Muscle layer of duodenum (tissue), 2 donors: ENCODE data around the gene CDC42EP5.
A peak's percentile ranks its signal among the peaks of the same experiment; 100 is the strongest.
"Not testable (repeated sequence)": the region's sequence is repeated elsewhere in the genome, so short reads cannot be mapped to it uniquely, and the experiment has no call there.

Source experiments
- H3K27ac ChIP-seq: one replicate; pipeline ENCODE4 v1.7.0; 2013; ENCODE audit warnings: mild to moderate bottlenecking, low read length
- H3K27me3 ChIP-seq: one replicate; pipeline ENCODE4 v1.7.0; 2013; ENCODE audit warnings: low read depth, mild to moderate bottlenecking, control low read depth, low read length
- H3K36me3 ChIP-seq, 2 donors: one replicate each; pipeline ENCODE4 v1.7.0; 2013; ENCODE audit warnings: low read length in 2 of 2, control low read depth in 1 of 2, mild to moderate bottlenecking in 1 of 2; ENCODE audit not compliant: insufficient read depth in 2 of 2, control insufficient read depth in 1 of 2
- H3K4me1 ChIP-seq, 2 donors: one replicate each; pipeline ENCODE4 v1.7.0; 2013; ENCODE audit warnings: low read length in 2 of 2, mild to moderate bottlenecking in 2 of 2, control low read depth in 1 of 2, moderate library complexity in 1 of 2; ENCODE audit not compliant: insufficient read depth in 2 of 2, control insufficient read depth in 1 of 2
- H3K4me3 ChIP-seq, 2 donors: one replicate each; pipeline ENCODE4 v1.7.0; 2013; ENCODE audit warnings: low read length in 2 of 2, low read depth in 1 of 2, mild to moderate bottlenecking in 1 of 2
- H3K9me3 ChIP-seq, 2 donors: one replicate each; pipeline ENCODE4 v1.7.0; 2013; ENCODE audit warnings: low read length in 2 of 2, control low read depth in 1 of 2, mild to moderate bottlenecking in 1 of 2; ENCODE audit not compliant: control insufficient read depth in 1 of 2
- donor health status: healthy.

CDC42EP5 gene

GRCh38 chr19:54473071-54473891, at the start of gene CDC42EP5:
TSS of gene CDC42EP5 (minus strand) at chr19:54473296. CDS start at chr19:54465547, 7,749 bp downstream.
- no peaks in the 10 kb centered on the region for H3K27me3 ChIP-seq
- H3K4me1 ChIP-seq: peaks cover 7 to 11% of the 10 kb centered on the region in 2 donors
- no peaks in the 10 kb centered on the region for H3K36me3 ChIP-seq
- no peaks in the 10 kb centered on the region for H3K9me3 ChIP-seq
- peak within 1 kb of the TSS; percentile 77 for H3K27ac ChIP-seq
- H3K4me3 ChIP-seq: peak within 1 kb of the TSS; percentile 43 to 44

GRCh38 chr19:54521860-54522513, 48.9 kb upstream of the CDC42EP5 start:
- H3K9me3 ChIP-seq: no peaks in the 10 kb centered on the region
- H3K36me3 ChIP-seq: no peaks in the 10 kb centered on the region
- H3K27me3 ChIP-seq: no peaks in the 10 kb centered on the region
- H3K4me1 ChIP-seq: no peaks in the 10 kb centered on the region
- H3K4me3 ChIP-seq: no peak overlapping the region
- H3K27ac ChIP-seq: no peak overlapping the region

GRCh38 chr19:54521022-54521859, 48.1 kb upstream of the CDC42EP5 start:
- Histone ChIP-seq H3K27me3 (peaks cover under 1% of the 10 kb centered on the region), H3K36me3 (no peaks in the 10 kb centered on the region), H3K27ac (no peak overlapping the region), H3K9me3 (no peaks in the 10 kb centered on the region), H3K4me1 (no peaks in the 10 kb centered on the region), H3K4me3 (no peak overlapping the region)

- Histone ChIP-seq H3K4me3 (no peak overlapping the region), H3K36me3 (no peaks in the 10 kb centered on the region), H3K9me3 (no peaks in the 10 kb centered on the region), H3K27me3 (peaks cover 8% of the 10 kb centered on the region), H3K27ac (no peak overlapping the region), H3K4me1 (no peaks in the 10 kb centered on the region)
Observed at GRCh38 chr19:54518844-54519243, 45.7 kb upstream of the CDC42EP5 start.

GRCh38 chr19:54517483-54517882, 44.4 kb upstream of the CDC42EP5 start:
- peaks cover 8% of the 10 kb centered on the region for H3K27me3 ChIP-seq
- no peaks in the 10 kb centered on the region for H3K4me1 ChIP-seq
- no peak overlapping the region for H3K4me3 ChIP-seq
- H3K9me3 ChIP-seq: no peaks in the 10 kb centered on the region
- no peaks in the 10 kb centered on the region for H3K36me3 ChIP-seq
- H3K27ac ChIP-seq: no peak overlapping the region

GRCh38 chr19:54515156-54515555, 42.1 kb upstream of the CDC42EP5 start:
- Histone ChIP-seq H3K36me3 (no peaks in the 10 kb centered on the region), H3K27ac (no peak overlapping the region), H3K4me1 (no peaks in the 10 kb centered on the region), H3K4me3 (no peak overlapping the region), H3K9me3 (no peaks in the 10 kb centered on the region), H3K27me3 (peaks cover 8% of the 10 kb centered on the region)

GRCh38 chr19:54509200-54509940, 36.3 kb upstream of the CDC42EP5 start:
- not testable (repeated sequence) for H3K36me3 ChIP-seq, H3K4me3 ChIP-seq, H3K27me3 ChIP-seq, H3K27ac ChIP-seq, H3K9me3 ChIP-seq, H3K4me1 ChIP-seq

GRCh38 chr19:54508487-54508886, 35.4 kb upstream of the CDC42EP5 start:
- not testable (repeated sequence) for H3K9me3 ChIP-seq, H3K4me3 ChIP-seq, H3K27me3 ChIP-seq, H3K27ac ChIP-seq, H3K4me1 ChIP-seq, H3K36me3 ChIP-seq

GRCh38 chr19:54507824-54508223, 34.7 kb upstream of the CDC42EP5 start:
- peaks cover 6% of the 10 kb centered on the region for H3K27me3 ChIP-seq
- no peaks in the 10 kb centered on the region for H3K4me1 ChIP-seq
- no peak overlapping the region for H3K27ac ChIP-seq
- no peak overlapping the region for H3K4me3 ChIP-seq
- no peaks in the 10 kb centered on the region for H3K9me3 ChIP-seq
- H3K36me3 ChIP-seq: no peaks in the 10 kb centered on the region

- H3K27ac ChIP-seq, H3K9me3 ChIP-seq, H3K4me3 ChIP-seq, H3K27me3 ChIP-seq, H3K4me1 ChIP-seq, H3K36me3 ChIP-seq: not testable (repeated sequence)
Observed at GRCh38 chr19:54507038-54507717, 34.1 kb upstream of the CDC42EP5 start.
